GM18907 (cell line): ENCODE results near the gene ECM1.
A peak's percentile ranks its signal among the peaks of the same experiment; 100 is the strongest.

ENCODE experiments used
- ATAC-seq: cut with Tn5 transposase; IDR thresholded peaks from one replicate; pipeline ENCODE4 v1.9.1; 2021; ENCODE audit warnings: mild to moderate bottlenecking, moderate library complexity; ENCODE audit not compliant: unreplicated experiment

Gene ECM1

GRCh38 chr1:150557065-150557600 is 49.2 kb downstream of the ECM1 start:
- no peak for ATAC-seq

GRCh38 chr1:150557813-150558212 is 49.9 kb downstream of the ECM1 start:
- no peak for ATAC-seq

GRCh38 chr1:150558303-150558704 is 50.4 kb downstream of the ECM1 start:
- ATAC-seq: no peak

- no peak for ATAC-seq
Observed at GRCh38 chr1:150558761-150559655, 51.1 kb downstream of the ECM1 start.

- no peak for ATAC-seq
Observed at GRCh38 chr1:150559656-150560010, 51.7 kb downstream of the ECM1 start.

GRCh38 chr1:150560011-150560438 is 52.1 kb downstream of the ECM1 start:
- no peak for ATAC-seq

- ATAC-seq: peak; percentile 30
Observed at GRCh38 chr1:150560576-150561253, 52.8 kb downstream of the ECM1 start.

GRCh38 chr1:150561254-150561973 is 53.5 kb downstream of the ECM1 start:
- ATAC-seq: peak; percentile 16

- peak; percentile 43 for ATAC-seq
Observed at GRCh38 chr1:150561974-150562445, 54.1 kb downstream of the ECM1 start.

GRCh38 chr1:150562446-150563339 is 54.8 kb downstream of the ECM1 start:
- peak; percentile 43 for ATAC-seq
